ENCODE data around the gene RRP15. TPM values are rescaled to one million over a fixed set of nuclear protein-coding genes. Genes with fewer than 3 reads are reported as not detected.
A peak's percentile ranks its signal among the peaks of the same experiment; 100 is the strongest.

Gene RRP15
- total and polyA plus RNA-seq, 2 of the 13 experiments (the other 11 are each of a cell fraction or from before 2014, with no cell fraction given), result 2.1 to 37.5 TPM

GRCh38 chr1:218345673-218346390 lies 60.7 kb downstream of the RRP15 start (continued):
- TF ChIP-seq ZNF768 (CRISPR knock-in tag; IDR thresholded peaks at IDR 0.05) (peak; percentile 41; the same call in 1 of the 2 replicates), NCOR1 (IDR thresholded peaks at IDR 0.05; ENCODE audit: borderline replicate concordance, low read length) (no peak), ZNF800 (CRISPR knock-in tag; IDR thresholded peaks at IDR 0.05) (peak; percentile 99), ZNF879 (CRISPR knock-in tag; IDR thresholded peaks at IDR 0.05) (no peak), CTCF (CRISPR knock-in tag; IDR thresholded peaks at IDR 0.05) (0 out of 2 replicates have a peak, but pooled peaks have one; percentile 11), ZNF143 (CRISPR knock-in tag; IDR thresholded peaks at IDR 0.05) (0 out of 2 replicates have a peak, but pooled peaks have one; percentile 23), ZNF784 (CRISPR knock-in tag; IDR thresholded peaks at IDR 0.05; ENCODE audit: borderline replicate concordance) (no peak), ZBTB43 (CRISPR knock-in tag; conservative IDR thresholded peaks at IDR 0.05) (0 out of 2 replicates have a peak, but pooled peaks have one; percentile 22), KLF12 (CRISPR knock-in tag; IDR thresholded peaks at IDR 0.05; ENCODE audit: borderline replicate concordance) (no peak), SOX6 (IDR thresholded peaks at IDR 0.05) (no peak), SOX6 (CRISPR knock-in tag; IDR thresholded peaks at IDR 0.05) (0 out of 2 replicates have a peak, but pooled peaks have one; percentile 10), ZFP62 (CRISPR knock-in tag; IDR thresholded peaks at IDR 0.05) (no peak), STAT6 (CRISPR knock-in tag; IDR thresholded peaks at IDR 0.05; ENCODE audit: borderline replicate concordance) (no peak), GFI1 (CRISPR knock-in tag; IDR thresholded peaks at IDR 0.05; ENCODE audit: borderline replicate concordance) (no peak), ZBTB39 (CRISPR knock-in tag; IDR thresholded peaks at IDR 0.05) (no peak)

Data from HepG2 (cell line).